OCI-LY3 (cell line): ENCODE measurements around the gene SENP5.
"Not testable (repeated sequence)": the region's sequence is repeated elsewhere in the genome, so short reads cannot be mapped to it uniquely, and the experiment has no call there.

Experiments used
- H2AFZ ChIP-seq: fragments of 200-600, 300-600 bp; shearing (Covaris generic); 2 replicates; pipeline ENCODE4 v1.6.0; 2014; ENCODE audit warnings: antibody characterized with exemption, low read depth, low read length
- H3K27ac ChIP-seq: fragments of 200-600, 300-600 bp; sonication (generic); 2 replicates; pipeline ENCODE4 v1.5.1; 2014; ENCODE audit warnings: mild to moderate bottlenecking, low read length, moderate library complexity, mixed read lengths
- H3K27me3 ChIP-seq: fragments of 200-600, 300-600 bp; sonication (generic); 2 replicates; pipeline ENCODE4 v1.6.1; 2014; ENCODE audit warnings: low read depth, low read length, mixed read lengths
- H3K36me3 ChIP-seq: fragments of 200-600, 300-600 bp; sonication (generic); replicated peaks from 2 replicates; pipeline ENCODE3; 2014; ENCODE audit warnings: low read depth, low read length, mixed read lengths
- H3K4me1 ChIP-seq: fragments of 300-600, 200-600 bp; sonication (generic); 2 replicates; pipeline ENCODE4 v1.6.1; 2014; ENCODE audit warnings: low read length, mixed read lengths
- H3K4me2 ChIP-seq: fragments of 200-600, 300-600 bp; sonication (generic); 2 replicates; pipeline ENCODE4 v1.6.1; 2014; ENCODE audit warnings: low read length, mixed read lengths
- H3K4me3 ChIP-seq: fragments of 300-600, 200-600 bp; sonication (generic); 2 replicates; pipeline ENCODE4 v1.5.1; 2014; ENCODE audit warnings: antibody characterized with exemption, mild to moderate bottlenecking, low read length, moderate library complexity
- H3K79me2 ChIP-seq: fragments of 300-600, 200-600 bp; shearing (Covaris generic); 2 replicates; pipeline ENCODE4 v1.6.1; 2014; ENCODE audit warnings: mild to moderate bottlenecking, low read length, mixed read lengths
- H3K9ac ChIP-seq: fragments of 300-600, 200-600 bp; shearing (Covaris generic); 2 replicates; pipeline ENCODE4 v1.6.0; 2014; ENCODE audit warnings: mild to moderate bottlenecking, low read length, moderate library complexity
- H3K9me3 ChIP-seq: fragments of 200-600, 300-600 bp; shearing (Covaris generic); 2 replicates; pipeline ENCODE4 v1.6.1; 2014; ENCODE audit warnings: low read length, mixed read lengths; ENCODE audit not compliant: insufficient read depth
- H4K20me1 ChIP-seq: fragments of 200-600, 300-600 bp; sonication (generic); 2 replicates; pipeline ENCODE4 v1.6.1; 2016; ENCODE audit warnings: low read length, mixed read lengths; ENCODE audit not compliant: insufficient read depth
- CTCF ChIP-seq: fragments of 200-600, 300-600 bp; sonication (generic); IDR thresholded peaks from 2 replicates; pipeline ENCODE4 v1.5.1; 2014; ENCODE audit warnings: antibody characterized with exemption, low read length, low read depth
- EZH2phosphoT487 ChIP-seq: fragments of 200-600 bp; shearing (Covaris generic); IDR thresholded peaks from 2 replicates; pipeline ENCODE4 v1.6.1; 2018; ENCODE audit warnings: antibody characterized with exemption, mixed run types, low read depth

The SENP5 gene

GRCh38 chr3:196867507-196868296 is at the start of gene SENP5:
SENP5 (plus strand) TSS chr3:196867920; CDS start chr3:196885182, 17,262 bp downstream.
- Histone ChIP-seq H3K27ac (peak within 1 kb of the TSS; percentile 49), H3K79me2 (peaks cover 50% of the 10 kb centered on the region), H4K20me1 (peaks cover 15% of the 10 kb centered on the region; the same call in 1 of the 2 replicates), H2AFZ (peak within 1 kb of the TSS; percentile 82), H3K4me3 (peak within 1 kb of the TSS; percentile 83), H3K4me1 (peaks cover 13% of the 10 kb centered on the region), H3K27me3 (no peaks in the 10 kb centered on the region), H3K9me3 (no peaks in the 10 kb centered on the region), H3K9ac (peak within 1 kb of the TSS; percentile 76), H3K4me2 (peak within 1 kb of the TSS; percentile 90), H3K36me3 (no peaks in the 10 kb centered on the region)
- no peak for TF ChIP-seq EZH2phosphoT487
- TF ChIP-seq CTCF: no peak

- Histone ChIP-seq H3K9me3 (no peaks in the 10 kb centered on the region), H3K4me1 (no peaks in the 10 kb centered on the region), H3K4me2 (no peak overlapping the region), H3K9ac (no peak overlapping the region), H2AFZ (no peak overlapping the region), H3K27me3 (no peaks in the 10 kb centered on the region), H3K27ac (no peak overlapping the region), H3K36me3 (peaks cover 59% of the 10 kb centered on the region), H3K4me3 (no peak overlapping the region), H3K79me2 (no peaks in the 10 kb centered on the region), H4K20me1 (no peaks in the 10 kb centered on the region)
- TF ChIP-seq EZH2phosphoT487 (no peak), CTCF (no peak)
Measured at GRCh38 chr3:196821806-196822355, 45.8 kb upstream of the SENP5 start.

- not testable (repeated sequence) for H3K4me2 ChIP-seq, H3K27me3 ChIP-seq, H3K36me3 ChIP-seq, H3K27ac ChIP-seq, H3K4me1 ChIP-seq, H3K9me3 ChIP-seq, H2AFZ ChIP-seq, H4K20me1 ChIP-seq, H3K79me2 ChIP-seq, H3K9ac ChIP-seq, H3K4me3 ChIP-seq
Measured at GRCh38 chr3:196829651-196830050, 38.1 kb upstream of the SENP5 start.

GRCh38 chr3:196835086-196835485 is 32.6 kb upstream of the SENP5 start:
- Histone ChIP-seq H3K4me2 (no peak overlapping the region), H3K9me3 (no peaks in the 10 kb centered on the region), H3K4me3 (no peak overlapping the region), H3K79me2 (no peaks in the 10 kb centered on the region), H3K27ac (no peak overlapping the region), H3K4me1 (no peaks in the 10 kb centered on the region), H3K36me3 (peaks cover 2% of the 10 kb centered on the region), H4K20me1 (no peaks in the 10 kb centered on the region; the same call in 1 of the 2 replicates), H3K27me3 (no peaks in the 10 kb centered on the region), H2AFZ (no peak overlapping the region), H3K9ac (no peak overlapping the region)
- TF ChIP-seq CTCF (no peak), EZH2phosphoT487 (no peak)

GRCh38 chr3:196836626-196837025 is 31.1 kb upstream of the SENP5 start:
- H3K36me3 ChIP-seq, H4K20me1 ChIP-seq, H3K4me3 ChIP-seq, H2AFZ ChIP-seq, H3K27ac ChIP-seq, H3K4me2 ChIP-seq, H3K27me3 ChIP-seq, H3K79me2 ChIP-seq, H3K4me1 ChIP-seq, H3K9me3 ChIP-seq, H3K9ac ChIP-seq: not testable (repeated sequence)
